Ascending aorta (tissue), 2 donors: ENCODE data around the gene ATF6. TPM values are rescaled to one million over a fixed set of nuclear protein-coding genes. Genes with fewer than 3 reads are reported as not detected.

Experiments used
- DNase-seq, 2 donors: peaks; one replicate each; pipeline ENCODE4 v3.0.0-alpha.2; 2019; ENCODE audit warnings: low spot score in 2 of 2
- H3K27ac ChIP-seq, 2 donors: fragments of 200-600 bp; sonication (generic); one replicate each; pipeline ENCODE4 v1.5.1; 2016 to 2017; ENCODE audit warnings: mild to moderate bottlenecking in 1 of 2
- H3K27me3 ChIP-seq: fragments of 200-600 bp; sonication (generic); one replicate; pipeline ENCODE4 v1.5.1; 2017
- H3K36me3 ChIP-seq, 2 donors: fragments of 200-600 bp; sonication (generic); one replicate each; pipeline ENCODE4 v1.5.1; 2016
- H3K4me1 ChIP-seq, 2 donors: fragments of 200-600 bp; sonication (generic); one replicate each; pipeline ENCODE4 v1.5.1; 2016 to 2017; ENCODE audit warnings: mild to moderate bottlenecking in 1 of 2
- H3K4me3 ChIP-seq, 2 donors: fragments of 200-600 bp; sonication (generic); one replicate each; pipeline ENCODE4 v1.5.1; 2016 to 2017; ENCODE audit warnings: mild to moderate bottlenecking in 1 of 2
- H3K9me3 ChIP-seq, 2 donors: fragments of 200-600 bp; sonication (generic); one replicate each; pipeline ENCODE4 v1.5.1; 2016
- CTCF ChIP-seq, 3 experiments: fragments of 200-600 bp in 2 of 3; fragments of 450-650 bp in 1 of 3; sonication (generic) in 2 of 3; IDR thresholded peaks; one replicate each; pipeline ENCODE4 v1.5.1; 2016 to 2019; ENCODE audit warnings: antibody characterized with exemption in 3 of 3, mild to moderate bottlenecking in 1 of 3, moderate library complexity in 1 of 3
- intact Hi-C: fragments of 100-400 bp; cut with DNase I; formaldehyde crosslinking; loops from one replicate; pipeline ENCODE4 v1.15.1; 2023
- total RNA-seq: library from RNA; depleted of rRNA; stranded (reverse); fragments of >200 nt; gene quantifications from one replicate; pipeline ENCODE4 v1.1.0, GENCODE V29; 2016

Gene ATF6
- total RNA-seq, 1 donor from 2014 or later = 12.3 TPM

DNA sequence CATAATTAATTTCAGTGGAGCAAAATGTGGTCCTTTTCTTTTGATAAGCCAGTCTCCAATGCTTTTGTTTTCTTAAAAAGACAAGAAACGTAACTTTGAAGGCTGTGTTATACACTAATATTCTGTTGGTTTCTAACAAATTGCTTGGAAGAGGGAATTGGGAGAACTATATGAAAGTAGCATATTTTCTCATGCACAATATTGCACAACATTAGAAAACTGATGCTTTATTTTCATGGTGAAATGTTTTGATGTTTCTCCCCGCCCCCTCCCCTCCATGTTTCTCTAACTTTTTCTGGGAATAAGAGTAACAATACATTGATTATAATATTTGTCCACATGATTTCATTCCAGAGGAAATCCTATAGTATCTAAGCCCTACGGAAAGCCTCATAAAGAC lies 142.1 kb downstream of the ATF6 start:
- Histone ChIP-seq H3K36me3 (no peaks in the 10 kb centered on the region), H3K27me3 (no peaks in the 10 kb centered on the region), H3K27ac (no peak overlapping the region), H3K9me3 (no peaks in the 10 kb centered on the region), H3K4me3 (no peak overlapping the region), H3K4me1 (peaks cover 0 to 15% of the 10 kb centered on the region in 2 donors)
- intact Hi-C loops = no loop called here
- no peak for DNase-seq
- TF ChIP-seq CTCF (IDR thresholded peaks at IDR 0.05) = no peak

- no peak overlapping the region for H3K27ac ChIP-seq
- no peak for TF ChIP-seq CTCF (IDR thresholded peaks at IDR 0.05)
- H3K36me3 ChIP-seq = peaks cover 0 to 15% of the 10 kb centered on the region in 2 donors
- no peak for DNase-seq
- H3K4me1 ChIP-seq = peaks cover 0 to 15% of the 10 kb centered on the region in 2 donors
- intact Hi-C loops = no loop called here
- H3K27me3 ChIP-seq = no peaks in the 10 kb centered on the region
- no peak overlapping the region for H3K4me3 ChIP-seq
- H3K9me3 ChIP-seq = no peaks in the 10 kb centered on the region
These were observed 144.5 kb downstream of the ATF6 start for GRCh38 chr1:161910604-161911003.

- no peaks in the 10 kb centered on the region for H3K9me3 ChIP-seq
- H3K27me3 ChIP-seq = no peaks in the 10 kb centered on the region
- peaks cover 0 to 15% of the 10 kb centered on the region in 2 donors for H3K4me1 ChIP-seq
- intact Hi-C loops = no loop called here
- peaks cover 0 to 20% of the 10 kb centered on the region in 2 donors for H3K36me3 ChIP-seq
- DNase-seq = no peak
- H3K4me3 ChIP-seq = no peak overlapping the region
- no peak overlapping the region for H3K27ac ChIP-seq
- no peak for TF ChIP-seq CTCF (IDR thresholded peaks at IDR 0.05)
These were observed 147.5 kb downstream of the ATF6 start for GRCh38 chr1:161913482-161914140.

DNA sequence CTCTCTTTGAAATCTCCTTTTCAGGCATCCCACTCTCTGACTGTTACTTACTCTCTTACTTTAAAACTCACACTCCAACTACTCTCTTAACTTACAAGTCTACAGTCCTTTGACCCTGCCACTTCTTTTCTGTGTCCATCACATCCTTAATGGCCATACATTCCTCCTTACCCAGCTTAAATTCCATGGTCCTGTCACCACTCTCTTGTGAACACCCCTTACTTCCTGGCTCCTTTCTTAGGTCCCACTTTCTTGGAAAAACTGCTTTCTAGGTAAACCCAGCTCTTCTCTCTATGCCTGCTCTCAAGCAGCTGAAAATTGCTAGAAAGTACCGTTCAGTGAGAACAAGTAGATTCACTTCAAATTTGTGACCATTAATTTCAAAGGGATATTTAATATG lies 148.5 kb downstream of the ATF6 start:
- intact Hi-C loops = no loop called here
- H3K36me3 ChIP-seq = peaks cover 0 to 20% of the 10 kb centered on the region in 2 donors

DNA sequence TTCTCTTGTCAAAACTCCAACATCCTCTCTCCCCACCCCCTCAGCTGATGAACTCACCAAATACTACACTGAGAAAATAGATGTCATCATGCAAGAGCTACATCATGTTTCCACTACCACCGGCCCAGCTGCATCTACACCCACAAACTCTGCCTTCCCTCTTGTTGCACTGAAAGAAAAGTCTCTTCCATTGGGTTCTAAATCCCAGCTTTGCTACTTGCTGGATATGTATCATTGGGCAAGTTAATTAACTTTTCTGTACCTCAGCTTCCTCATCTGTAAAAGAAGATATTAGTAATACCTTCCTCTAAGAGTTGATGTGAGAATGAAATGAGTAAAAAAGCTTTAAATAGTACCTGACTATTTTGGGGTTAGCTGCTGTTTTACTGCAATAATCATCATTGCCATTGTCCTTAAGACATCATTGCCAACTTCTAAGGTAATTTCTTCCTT lies 149.0 kb downstream of the ATF6 start:
- DNase-seq = no peak
- intact Hi-C loops = no loop called here
- Histone ChIP-seq H3K36me3 (peaks cover 0 to 20% of the 10 kb centered on the region in 2 donors), H3K9me3 (no peaks in the 10 kb centered on the region), H3K4me1 (peaks cover 0 to 10% of the 10 kb centered on the region in 2 donors), H3K27me3 (no peaks in the 10 kb centered on the region), H3K27ac (no peak overlapping the region), H3K4me3 (no peak overlapping the region)
- no peak for TF ChIP-seq CTCF (IDR thresholded peaks at IDR 0.05)

More for the DNA sequence above, 148.5 kb downstream of the ATF6 start:
- no peak overlapping the region for H3K4me3 ChIP-seq
- TF ChIP-seq CTCF (IDR thresholded peaks at IDR 0.05) = no peak
- no peaks in the 10 kb centered on the region for H3K9me3 ChIP-seq
- no peaks in the 10 kb centered on the region for H3K27me3 ChIP-seq
- DNase-seq = no peak
- H3K4me1 ChIP-seq = peaks cover 0 to 10% of the 10 kb centered on the region in 2 donors
- H3K27ac ChIP-seq = no peak overlapping the region
